HUDEP-2 (cell line): Measurements from ENCODE around the gene OR2V2.
"Not testable (repeated sequence)": the region's sequence is repeated elsewhere in the genome, so short reads cannot be mapped to it uniquely, and the experiment has no call there.

Source experiments
- DNase-seq, 76 experiments: peaks; one replicate each; lab custom pipeline; 2025; ENCODE audit not compliant: unreplicated experiment in 76 of 76; lab: John Stamatoyannopoulos, UW

The OR2V2 gene, protein sequence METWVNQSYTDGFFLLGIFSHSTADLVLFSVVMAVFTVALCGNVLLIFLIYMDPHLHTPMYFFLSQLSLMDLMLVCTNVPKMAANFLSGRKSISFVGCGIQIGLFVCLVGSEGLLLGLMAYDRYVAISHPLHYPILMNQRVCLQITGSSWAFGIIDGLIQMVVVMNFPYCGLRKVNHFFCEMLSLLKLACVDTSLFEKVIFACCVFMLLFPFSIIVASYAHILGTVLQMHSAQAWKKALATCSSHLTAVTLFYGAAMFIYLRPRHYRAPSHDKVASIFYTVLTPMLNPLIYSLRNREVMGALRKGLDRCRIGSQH

DNA sequence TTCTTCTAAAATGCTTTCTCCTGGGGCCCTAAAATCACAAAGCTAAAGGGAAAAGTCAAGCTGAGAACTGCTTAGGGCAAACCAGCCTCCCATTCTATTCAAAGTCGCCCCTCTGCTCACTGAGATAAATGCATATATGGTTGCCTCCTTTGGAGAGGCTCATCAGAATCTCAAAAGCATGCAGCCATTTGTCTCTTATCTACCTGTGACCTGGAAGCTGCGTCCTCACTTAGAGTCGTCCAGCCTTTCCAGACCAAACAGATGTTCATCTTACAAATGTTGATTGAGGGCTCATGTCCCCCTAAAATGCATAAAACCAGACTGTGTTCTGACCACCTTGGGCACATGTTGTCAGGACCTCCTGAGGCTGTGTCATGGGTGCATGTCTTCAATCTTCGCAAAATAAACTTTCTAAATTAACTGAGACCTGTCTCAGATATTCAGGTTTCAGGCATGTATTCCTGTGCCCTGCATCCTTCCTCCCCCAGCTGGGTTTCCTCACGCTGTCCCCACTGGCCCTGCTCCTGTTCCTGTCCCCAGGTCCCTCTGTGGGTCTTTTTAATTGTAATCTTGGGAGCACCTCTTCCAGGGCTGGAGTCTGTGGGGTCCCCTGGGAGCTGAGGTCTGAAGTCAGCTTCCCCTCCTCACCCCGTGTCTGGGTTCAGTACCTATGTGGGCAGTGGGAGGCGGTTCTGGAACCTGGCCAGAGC lies at the start of gene OR2V2:
TSS of gene OR2V2 (plus strand) at position 660 of the 710 bp plus-strand sequence. CDS start 7,357 bp downstream, outside the sequence.
- DNase-seq: not testable (repeated sequence)

DNA sequence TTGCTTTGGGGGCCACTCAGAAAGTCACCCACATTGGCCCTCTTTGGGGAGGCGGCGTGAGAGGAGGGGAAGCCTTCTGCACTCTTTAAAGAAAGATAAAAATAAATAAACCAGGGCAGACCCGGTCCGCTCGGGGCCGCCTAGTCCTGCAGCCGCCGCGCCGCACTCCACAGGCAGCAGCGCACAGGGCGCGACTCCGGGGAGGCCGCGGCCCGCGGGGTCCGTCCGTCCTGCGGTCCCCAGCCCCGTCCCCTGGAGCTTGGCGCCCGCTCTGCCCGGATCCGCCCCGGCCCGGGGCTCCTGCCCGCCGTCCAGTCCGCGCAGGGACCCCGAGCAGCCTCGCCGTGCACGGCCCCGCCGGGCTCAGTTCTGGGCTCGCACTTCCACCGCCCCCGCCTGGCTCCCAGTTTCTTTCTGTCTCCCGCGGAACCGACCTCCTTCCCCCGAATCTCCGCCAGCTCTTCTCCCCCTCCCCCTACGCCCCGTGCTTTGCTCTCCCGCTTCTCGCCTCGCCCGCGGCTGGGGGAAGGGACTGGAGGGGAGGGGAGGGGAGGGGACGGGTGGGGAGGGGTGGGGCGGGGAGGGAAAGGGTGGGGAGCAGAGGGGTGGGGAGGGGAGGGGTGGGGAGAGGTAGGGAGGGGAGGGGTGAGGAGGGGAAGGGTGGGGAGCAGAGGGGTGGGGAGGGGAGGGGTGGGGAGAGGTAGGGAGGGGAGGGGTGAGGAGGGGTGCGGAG lies 49.5 kb upstream of the OR2V2 start:
- peak in 9 of 76 experiments; percentile 11 to 34 (median 21) for DNase-seq

DNA sequence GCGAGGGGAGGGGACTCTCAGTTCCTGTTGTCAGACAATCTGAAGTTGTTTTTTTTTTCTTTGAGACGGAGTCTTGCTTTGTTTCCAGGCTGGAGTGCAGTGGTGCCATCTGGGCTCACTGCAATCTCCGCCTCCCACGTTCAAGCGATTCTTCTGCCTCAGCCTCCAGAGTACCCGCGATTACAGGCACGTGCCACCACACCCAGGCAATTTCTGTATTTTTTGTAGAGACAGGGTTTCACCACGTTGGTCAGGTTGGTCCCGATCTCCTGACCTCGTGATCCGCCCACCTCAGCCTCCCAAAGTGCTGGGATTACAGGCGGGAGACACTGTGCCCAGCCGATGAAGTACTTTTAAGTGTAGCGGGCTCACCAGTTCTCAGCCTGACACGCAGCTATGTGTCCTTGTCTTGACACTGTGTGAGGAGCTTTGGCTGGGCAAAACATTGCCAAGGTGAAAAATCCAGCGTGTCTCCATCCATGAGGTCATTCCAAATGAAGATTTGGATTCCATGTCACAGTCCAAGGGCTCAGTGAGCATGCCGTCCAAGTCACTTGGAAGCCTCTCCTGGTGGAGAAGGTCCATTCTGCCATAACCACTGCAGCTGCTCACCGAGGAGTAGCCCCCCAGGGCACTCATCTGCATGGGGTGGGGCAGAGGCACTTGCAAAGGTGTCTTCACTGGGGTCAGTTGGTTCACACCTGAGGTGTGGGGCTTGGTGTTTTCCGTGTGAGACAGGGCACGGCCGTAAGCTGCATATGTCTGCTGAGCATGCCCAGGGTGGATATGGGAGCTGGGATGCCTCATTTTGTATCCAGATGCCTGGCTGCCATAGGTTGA lies 48.4 kb upstream of the OR2V2 start:
- peak in 69 of 76 experiments; percentile 9 to 83 (median 57) for DNase-seq

DNA sequence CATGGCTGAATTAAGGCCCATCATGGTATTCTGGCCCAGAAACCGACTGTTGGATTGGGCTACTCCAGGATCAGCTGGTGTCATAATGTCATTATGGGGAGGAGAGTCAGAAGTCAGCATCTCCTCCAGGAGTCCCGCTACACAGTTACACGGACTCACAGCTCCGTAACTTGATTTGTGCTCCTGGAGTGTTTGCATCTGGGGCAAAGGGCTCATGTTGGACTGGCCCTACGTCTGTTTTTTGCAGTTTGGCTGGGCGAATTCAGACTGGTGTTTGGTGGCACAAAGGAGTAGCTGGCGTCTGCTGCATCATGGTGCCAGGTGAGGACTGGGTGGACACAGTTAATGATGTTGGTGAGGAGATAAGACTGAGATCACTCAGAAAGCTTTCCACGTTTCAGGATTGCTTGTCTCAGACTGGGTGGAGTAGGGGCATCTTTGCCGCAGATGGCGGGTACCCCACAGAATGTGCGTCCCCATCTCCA lies 47.7 kb upstream of the OR2V2 start:
- DNase-seq: no peak

DNA sequence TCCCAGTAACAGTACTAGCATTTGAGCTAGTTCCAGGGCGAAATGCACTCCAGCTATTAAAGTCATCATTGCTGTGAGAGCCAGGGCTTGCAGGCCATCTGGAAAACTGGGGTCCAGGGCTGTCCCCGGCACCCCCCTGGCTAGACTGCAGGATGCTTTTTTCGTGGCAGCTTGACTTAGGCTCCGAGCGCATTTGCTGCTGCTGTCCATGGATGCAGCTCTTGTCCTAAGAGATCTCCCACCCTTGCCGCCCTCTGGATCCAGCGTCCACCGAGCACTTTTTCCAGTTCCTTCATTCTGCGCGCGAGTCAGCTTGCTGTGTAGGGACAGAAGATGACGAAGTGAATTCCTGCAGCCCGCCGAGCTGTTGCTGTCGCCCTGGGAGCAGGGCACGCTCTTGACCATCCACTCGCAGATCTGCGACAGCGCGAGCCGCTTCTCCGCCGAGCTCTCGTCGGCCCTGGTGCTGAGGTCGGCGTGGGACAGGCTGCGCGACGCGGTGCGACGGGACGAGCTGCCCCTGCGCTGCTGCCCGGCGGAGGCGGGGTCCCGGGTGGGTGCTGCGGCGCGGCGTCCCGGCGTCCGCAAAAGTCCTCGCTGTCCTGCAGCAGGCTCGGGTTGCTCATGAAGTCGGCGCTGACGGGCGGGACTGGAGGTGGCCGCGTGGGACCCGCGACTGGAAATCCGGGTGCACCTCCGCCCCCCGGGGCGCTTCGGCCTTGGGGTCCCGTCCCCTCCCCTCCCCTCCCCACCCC lies 47.1 kb upstream of the OR2V2 start:
- no peak for DNase-seq

DNA sequence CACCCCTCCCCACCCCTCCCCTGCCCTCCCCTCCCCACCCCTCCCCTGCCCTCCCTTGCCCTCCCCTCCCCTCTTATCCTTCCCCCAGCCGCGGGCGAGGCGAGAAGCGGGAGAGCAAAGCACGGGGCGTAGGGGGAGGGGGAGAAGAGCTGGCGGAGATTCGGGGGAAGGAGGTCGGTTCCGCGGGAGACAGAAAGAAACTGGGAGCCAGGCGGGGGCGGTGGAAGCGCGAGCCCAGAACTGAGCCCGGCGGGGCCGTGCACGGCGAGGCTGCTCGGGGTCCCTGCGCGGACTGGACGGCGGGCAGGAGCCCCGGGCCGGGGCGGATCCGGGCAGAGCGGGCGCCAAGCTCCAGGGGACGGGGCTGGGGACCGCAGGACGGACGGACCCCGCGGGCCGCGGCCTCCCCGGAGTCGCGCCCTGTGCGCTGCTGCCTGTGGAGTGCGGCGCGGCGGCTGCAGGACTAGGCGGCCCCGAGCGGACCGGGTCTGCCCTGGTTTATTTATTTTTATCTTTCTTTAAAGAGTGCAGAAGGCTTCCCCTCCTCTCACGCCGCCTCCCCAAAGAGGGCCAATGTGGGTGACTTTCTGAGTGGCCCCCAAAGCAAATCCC lies 46.2 kb upstream of the OR2V2 start:
- DNase-seq: not testable (repeated sequence)

DNA sequence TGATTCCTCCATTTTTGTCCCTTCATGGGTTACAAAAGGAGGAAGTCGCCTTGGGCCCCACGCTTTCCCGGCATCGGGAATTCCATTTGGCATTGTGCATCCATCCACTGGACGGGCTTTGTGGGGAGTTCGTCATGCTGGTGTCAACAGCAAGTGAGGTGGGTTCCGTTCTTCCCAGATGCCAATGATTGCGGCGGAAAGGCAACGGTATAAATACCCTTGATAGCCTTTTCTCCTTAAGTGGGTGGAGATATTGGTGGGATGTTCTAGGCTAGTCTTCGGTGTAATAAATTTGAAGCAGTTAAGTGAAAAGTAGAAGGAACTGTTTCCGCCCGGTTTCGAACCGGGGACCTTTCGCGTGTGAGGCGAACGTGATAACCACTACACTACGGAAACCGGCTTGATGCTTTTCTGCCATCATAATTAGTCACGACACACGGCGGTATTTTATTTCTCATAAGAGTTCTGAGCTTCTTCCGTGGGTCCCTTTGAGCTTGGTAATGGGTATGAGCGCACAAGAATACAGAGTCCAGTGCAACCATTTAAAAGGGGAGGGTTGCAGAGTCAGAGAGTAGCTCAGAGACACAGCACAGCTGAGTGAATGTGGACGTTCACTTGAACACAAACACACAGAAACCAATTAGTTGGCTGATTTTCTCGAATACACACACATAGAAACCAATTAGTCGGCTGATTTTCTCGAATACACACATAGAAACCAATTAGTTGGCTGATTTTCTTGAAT lies 45.3 kb upstream of the OR2V2 start:
- DNase-seq: not testable (repeated sequence)

DNA sequence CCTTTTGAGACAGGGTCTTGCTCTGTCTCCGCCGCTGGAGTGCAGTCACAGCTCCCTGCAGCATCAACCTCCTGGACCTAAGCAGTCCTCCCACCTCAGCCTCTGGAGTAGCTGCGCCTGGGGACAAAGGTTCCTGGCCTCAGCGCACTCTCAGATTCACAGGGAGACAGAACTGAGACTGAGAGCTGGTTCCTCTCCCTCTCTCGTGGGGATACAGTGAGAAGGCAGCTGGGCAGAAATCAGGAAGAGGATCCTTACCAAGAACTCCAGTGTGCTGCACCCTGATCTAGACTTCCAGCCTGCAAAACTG lies 43.2 kb upstream of the OR2V2 start:
- DNase-seq: peak in 2 of 76 experiments; percentile 8 to 18

DNA sequence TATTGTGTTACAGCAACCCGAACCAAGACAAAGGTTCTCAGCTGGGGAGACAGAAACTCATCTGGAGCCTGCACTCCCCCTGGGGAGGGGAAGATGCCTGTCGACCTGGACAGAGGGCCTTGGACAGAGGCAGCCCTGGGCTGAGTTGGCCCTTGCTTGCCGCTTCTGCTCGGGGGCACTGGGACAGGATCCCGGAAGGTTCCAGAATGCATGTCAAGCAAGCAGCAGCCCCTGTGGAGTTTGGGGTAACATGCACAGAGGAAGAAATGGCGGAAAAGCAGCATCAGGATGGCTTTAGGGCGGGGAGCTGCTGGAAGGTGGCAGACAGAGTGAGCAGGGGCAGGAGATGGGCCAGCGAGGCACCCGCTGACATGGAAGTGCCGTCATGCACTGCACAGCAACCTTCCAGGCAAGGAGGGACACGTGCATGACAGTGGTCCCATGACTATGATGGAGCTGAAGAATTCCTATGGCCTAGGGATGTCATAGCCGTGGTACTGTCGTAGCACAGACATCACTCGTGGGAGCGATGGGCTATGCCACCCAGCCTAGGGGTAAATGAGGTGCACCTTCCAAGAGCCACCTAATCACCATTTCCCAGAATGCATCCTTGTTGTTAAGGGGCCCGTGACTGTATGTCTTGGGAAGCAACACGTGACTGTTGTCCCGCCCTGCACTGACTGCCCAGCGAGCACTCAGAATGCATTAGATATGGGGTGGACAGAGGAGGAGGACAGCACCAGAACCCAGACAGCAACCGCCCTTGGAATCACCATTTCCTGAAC lies 42.6 kb upstream of the OR2V2 start:
- DNase-seq: not testable (repeated sequence)

DNA sequence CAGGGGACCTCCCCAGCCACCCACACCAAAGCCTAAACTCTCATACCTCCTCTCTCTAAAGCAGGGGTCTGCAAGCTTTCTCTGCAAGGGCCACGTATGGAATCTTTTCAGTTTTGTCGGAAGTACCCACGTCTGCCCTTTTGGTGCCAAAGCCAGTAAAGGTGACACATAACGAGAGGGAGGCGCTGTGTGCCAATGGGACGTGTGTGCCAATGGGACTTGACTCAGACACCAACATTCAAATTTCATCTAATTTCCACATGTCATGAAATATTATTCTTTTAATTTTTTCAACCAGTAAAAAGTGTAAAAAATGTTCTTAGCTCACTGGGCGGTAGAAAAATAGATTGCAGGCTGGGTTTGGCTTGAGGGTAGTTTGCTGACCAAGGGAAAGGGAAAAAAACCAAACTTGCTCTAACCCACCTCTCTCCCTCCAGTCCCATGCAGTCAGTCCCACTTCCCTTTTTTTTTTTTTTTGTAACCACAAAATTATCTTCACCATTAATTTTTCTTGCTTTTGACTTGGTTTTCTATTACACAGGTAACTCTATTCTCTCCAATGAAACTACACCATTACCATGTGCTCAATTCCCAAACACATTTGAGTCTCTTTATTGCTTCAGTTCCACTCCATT lies 41.9 kb upstream of the OR2V2 start:
- DNase-seq: peak in 2 of 76 experiments; percentile 10 to 26

DNA sequence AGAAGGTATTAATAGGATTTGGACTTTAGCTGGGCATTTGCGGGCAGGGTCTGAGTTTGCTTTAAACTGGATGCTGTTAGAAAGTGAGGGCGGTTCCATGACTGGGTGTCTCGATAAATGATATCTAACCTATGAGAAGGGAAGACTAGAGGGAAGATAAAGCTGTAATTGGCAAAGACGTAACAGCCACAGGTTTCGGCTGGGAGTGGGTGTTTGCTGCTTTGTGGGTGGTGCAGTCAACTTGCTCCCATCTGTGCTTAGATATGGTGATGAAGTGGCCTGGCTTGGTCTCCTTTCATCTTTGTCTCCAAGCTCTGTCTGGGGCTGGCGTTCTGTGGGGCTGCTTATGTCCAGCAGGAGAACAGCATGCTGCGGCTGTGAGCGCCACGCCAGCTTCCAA lies 39.7 kb upstream of the OR2V2 start:
- peak in 74 of 76 experiments; percentile 56 to 95 (median 82) for DNase-seq

DNA sequence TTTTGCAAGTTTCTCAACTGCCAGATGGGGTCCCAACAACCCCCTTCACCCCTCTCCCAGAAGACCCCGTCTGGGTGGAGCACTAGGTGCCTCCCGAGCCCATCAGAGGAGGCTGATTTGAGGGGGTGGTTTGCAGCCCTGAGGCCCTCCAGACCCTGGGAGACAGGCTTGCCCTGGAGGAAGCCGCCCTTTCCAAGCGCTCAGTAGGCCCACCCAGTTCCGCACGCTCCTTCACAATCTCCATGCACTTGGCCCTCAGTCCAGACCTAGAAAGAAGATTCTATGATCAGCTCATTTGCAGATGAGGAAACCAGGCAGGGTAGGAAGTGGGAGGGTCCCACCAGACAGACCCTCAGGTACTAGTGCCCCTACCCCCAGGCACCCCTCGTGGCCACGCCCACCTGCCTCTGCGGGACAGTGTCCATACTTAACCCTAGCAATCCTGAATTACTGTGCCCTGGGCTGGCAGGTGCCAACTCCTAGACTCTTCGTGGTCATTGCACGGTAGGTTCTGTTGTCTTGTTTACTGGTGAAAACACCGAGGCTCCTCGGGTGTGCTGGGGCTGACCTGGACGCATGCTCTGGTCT lies 38.7 kb upstream of the OR2V2 start:
- DNase-seq: no peak

DNA sequence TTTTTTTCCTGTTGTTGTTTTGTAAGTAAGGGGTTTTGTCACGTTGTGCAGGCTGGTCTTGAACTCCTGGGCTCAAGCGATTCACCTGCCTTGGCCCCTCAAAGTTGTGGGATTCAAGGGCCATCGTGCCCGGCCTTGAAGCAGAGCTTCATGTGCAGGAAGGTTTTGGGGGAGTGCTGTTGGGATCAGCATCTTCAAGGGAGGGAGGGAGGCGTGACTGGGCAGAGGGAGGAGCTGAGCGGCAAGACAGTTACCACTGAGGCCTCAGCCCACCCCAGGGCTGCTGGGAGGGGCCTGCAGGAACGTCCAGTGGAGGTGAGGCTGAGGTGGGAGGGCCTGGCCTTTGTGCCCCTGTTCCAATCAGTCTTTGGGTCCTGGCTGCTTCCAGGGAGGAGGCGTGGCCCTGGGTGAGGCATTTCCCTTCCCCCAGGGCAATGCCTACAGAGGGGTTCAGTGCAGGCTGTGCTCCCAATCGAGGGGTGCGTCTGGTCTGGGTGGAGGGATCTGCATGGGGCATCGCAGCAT lies 37.8 kb upstream of the OR2V2 start:
- peak in 56 of 76 experiments; percentile 12 to 74 (median 46) for DNase-seq

DNA sequence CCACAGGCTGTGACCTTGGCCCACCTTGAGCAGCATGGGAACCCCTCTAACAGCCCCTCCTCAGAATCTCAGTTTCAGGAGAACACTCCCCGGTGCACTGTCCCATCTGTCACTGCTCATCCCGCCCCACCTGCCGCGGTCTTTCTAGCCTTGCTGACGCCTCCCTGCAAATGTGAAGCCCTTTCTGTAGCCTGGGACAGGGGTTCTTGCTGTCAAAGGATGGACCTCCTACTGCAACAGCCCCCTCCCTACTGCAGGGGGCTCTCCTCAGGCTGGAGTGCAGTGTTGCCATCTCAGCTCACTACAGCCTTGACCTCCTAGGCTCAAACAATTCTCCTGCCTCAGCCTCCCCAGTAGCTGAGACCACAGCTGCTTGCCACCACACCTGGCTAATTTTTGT lies 36.4 kb upstream of the OR2V2 start:
- no peak for DNase-seq

DNA sequence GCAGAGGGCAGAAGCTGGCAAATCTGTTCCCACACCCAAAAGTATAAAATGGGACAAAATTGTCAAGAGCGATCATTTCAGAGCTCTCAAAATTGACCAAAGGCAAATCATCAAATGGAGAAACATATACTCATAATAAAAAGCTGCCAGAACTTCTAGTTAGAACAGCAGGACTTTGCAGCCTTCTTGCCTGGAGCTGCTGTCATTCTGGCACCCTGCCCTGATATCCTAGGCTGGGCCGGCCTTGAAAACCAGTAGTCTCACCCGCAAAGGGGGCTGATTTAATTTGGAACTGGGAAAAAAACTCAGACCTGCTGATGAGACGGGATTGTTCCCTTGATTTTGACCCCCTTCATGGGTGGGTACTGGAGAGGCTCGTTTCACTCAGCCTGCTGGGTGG lies 34.9 kb upstream of the OR2V2 start:
- peak in 31 of 76 experiments; percentile 3 to 54 (median 22) for DNase-seq

DNA sequence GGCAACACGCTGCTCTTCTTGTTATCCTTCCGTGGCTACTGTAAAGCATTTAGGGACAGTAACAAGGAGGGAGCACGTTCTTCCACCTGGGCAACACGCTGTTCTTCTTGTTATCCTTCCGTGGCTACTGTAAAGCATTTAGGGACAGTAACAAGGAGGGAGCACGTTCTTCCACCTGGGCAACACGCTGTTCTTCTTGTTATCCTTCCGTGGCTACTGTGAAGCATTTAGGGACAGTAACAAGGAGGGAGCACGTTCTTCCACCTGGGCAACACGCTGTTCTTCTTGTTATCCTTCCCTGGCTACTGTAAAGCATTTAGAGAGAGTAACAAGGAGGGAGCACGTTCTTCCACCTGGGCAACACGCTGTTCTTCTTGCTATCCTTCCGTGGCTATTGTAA lies 33.8 kb upstream of the OR2V2 start:
- not testable (repeated sequence) for DNase-seq
